GM21576 (cell line): ENCODE data around the gene MPPED1.

ENCODE experiments used
- ATAC-seq: cut with Tn5 transposase; IDR thresholded peaks from one replicate; pipeline ENCODE4 v1.9.1; 2021; ENCODE audit warnings: mild to moderate bottlenecking, moderate library complexity; ENCODE audit not compliant: unreplicated experiment

Gene MPPED1

GRCh38 chr22:43514476-43515157 is 102.8 kb downstream of the MPPED1 start:
- no peak for ATAC-seq

- no peak for ATAC-seq
Observed at GRCh38 chr22:43515411-43515810, 103.6 kb downstream of the MPPED1 start.

DNA sequence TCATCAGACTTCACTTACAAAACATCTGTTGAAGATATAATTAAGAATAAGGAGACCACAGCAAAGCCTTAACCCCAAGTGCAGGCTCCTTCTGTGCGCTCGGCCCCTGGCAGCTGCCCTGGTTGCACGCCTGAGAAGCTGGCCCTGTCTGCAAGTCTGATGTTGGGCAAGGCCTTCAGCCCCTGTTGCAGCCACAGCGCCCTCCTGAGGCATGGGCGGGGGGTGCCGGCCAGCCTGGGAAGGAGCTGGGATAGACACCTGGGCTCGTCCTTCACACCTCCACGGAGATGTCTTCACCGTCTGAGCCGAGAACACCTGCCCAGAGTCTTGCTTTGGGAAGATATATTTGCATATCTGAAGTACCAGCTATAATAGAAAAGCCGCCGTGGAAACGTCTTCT is 104.1 kb downstream of the MPPED1 start:
- no peak for ATAC-seq

GRCh38 chr22:43516386-43516785 is 104.6 kb downstream of the MPPED1 start:
- no peak for ATAC-seq

DNA sequence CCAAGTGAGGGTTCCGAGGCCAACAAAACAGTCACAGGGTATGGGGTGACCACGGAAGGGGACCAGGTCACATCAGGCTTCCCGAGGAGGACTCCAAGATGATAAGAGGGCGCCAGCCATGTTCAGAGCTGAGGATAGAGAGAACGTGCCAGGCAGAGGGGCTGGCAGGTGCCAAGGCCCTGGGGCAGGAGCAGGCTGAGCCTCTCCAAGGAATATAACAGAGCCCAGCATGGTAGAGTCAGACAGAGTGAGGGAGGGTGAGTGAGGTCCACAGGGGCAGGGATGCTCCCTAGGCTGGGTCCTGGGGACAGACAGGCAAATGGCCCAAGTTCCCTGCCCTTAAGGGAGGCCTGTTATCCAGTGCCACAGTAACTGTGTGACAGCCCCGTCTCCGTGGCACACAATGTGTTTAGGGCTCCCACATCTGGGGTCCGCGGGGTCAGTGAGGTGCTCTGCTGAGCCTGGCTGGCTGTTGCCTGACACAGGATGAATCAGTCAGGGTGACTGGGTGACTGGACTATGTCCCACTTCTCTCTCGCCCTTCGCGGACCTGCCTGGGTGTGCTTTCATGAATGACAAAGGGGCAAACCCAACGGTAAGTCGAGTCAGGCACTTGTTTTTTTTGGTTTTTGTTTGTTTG is 105.3 kb downstream of the MPPED1 start:
- no peak for ATAC-seq

- no peak for ATAC-seq
Observed at GRCh38 chr22:43520632-43521039, 108.8 kb downstream of the MPPED1 start.

DNA sequence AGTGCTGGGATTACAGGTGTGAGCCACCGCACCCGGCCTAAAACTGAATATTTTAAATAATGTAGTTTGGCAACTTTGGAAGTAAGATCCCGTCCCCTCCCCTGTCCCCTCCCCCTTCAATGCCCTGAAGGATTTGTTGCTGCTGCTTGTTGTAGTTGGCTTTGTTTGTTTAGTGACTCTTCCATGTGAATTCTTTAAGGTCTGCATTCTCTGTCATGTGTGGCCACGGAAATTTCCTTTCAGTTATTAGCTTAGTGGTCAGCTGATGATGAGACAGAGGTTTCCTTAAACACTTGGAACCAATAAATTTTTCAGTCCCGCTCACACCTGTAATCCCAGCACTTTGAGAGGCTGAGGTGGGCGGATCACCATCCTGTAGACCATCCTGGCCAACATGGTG is 109.9 kb downstream of the MPPED1 start:
- no peak for ATAC-seq

DNA sequence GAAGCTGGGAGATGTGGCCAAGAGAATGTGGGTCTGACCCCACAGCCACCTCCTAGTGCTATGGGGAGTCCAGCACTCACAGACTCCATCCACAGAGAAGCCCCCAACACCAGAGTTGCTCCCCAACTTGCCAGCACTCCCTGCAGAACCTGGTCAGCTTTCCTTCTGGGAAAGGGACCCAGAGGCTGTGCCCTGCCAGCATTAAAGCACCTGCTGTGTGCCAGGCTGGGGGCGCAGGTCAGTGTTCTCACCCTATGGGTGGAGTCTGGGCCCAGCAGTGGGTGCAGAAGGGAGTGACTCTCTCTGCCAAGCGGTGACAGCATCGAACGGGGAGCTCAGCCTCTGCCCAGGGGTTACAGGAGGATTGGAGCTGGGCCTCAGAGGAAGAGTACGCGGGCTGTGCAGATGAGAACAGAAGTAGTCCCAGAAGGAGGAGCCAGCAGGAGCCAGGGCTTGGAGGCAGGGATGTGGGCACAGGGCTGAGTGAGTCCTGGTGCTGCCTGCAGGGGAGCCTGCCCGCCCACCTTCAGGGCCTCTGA is 114.4 kb downstream of the MPPED1 start:
- ATAC-seq = no peak

DNA sequence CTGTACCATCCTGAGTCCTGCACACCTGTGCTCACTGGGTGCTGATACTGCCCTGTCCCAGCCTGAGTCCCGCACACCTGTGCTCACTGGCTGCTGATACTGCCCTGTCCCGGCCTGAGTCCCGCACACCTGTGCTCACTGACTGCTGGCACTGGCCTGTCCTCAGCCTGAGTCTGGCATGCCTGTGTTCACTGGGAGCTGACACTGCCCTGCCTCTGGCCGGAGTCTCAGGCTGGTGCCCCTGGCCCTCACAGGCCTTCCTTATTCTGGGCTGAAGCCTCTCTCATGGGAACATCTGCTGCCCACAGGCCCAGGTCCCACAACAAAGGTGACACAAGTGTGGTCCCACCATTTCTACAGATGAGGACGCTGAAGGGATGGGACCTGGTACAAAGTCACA is 115.1 kb downstream of the MPPED1 start:
- no peak for ATAC-seq

GRCh38 chr22:43528601-43529360 is 117.0 kb downstream of the MPPED1 start:
- no peak for ATAC-seq

DNA sequence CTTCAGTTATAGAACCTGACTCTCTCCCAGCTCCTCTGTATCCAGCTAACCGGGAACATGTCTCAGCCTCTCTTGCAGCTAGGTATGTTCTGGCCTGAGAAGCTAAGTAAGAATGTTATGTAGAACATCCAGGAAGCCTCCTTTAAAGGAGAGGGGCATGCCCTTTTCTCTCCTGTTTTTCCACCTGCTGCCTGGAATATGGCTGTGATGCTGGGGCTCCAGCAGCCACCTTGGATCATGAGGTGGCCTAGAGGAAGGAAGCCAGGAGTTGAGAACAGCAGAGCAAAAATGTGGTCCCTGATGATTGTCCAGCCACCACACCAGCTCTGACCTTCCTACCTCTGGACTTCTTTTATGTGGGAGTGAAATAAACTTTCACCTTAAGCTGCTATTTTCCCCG is 117.6 kb downstream of the MPPED1 start:
- no peak for ATAC-seq

- ATAC-seq = no peak
Observed at GRCh38 chr22:43529934-43530333, 118.1 kb downstream of the MPPED1 start.

DNA sequence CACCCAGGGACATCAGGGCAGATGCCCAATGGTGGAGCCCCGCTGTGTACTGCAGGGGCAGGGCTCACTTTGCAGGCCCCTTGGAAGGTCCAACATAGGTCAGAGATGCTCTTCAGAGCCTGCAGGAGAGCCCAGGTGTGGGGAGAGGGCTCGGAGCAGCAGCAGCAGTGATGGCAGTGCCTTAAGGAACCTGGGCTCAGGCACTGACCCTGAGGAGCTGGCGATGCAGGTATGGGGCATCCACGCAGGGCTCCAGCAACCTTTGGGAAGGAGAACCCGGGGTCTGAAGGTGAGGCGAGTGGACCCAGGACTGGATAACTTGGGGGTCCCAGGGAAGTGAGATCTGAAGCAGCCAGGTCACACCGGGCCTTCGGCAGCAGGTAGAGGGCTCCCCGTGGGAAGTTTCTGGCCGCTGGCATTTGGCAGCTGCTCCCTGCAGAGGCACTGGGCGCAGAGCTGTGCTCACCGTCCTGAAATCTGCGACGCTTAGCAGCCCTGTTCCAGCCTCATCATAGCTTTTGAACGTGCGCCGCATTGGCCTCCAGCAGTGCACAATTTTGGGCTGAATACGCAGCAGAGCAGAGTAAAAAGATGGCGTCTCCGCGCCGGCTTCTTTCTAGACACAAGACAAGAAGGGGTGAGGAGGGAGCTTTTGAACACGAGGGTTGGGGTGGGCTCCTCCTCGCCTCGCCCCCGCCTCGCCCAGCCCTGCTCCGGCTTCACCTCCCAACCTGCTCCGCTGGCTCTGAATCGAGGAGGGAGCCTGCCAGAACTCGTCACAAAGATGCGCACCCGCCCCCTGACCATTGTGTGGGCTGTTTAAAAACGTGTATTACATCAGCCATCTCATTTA is 118.8 kb downstream of the MPPED1 start:
- no peak for ATAC-seq

DNA sequence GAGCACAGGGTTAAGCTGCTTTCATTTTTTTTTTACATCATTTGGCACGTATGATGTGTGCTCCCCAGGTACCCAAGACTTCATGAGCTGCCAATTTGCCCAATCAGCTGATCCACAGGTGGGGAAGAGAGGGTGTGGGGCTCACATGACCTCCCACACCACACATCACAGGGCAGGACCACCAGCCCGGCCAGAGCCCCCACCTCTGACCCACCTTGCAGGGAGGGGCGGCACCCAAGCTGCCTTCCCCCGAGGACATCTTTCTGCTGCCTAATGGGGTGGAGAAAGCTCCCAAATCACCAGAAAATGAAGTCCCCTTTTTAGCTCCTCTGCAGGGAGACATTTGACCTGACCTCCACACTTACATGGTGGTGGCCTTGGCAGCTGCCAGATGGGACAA is 119.8 kb downstream of the MPPED1 start:
- ATAC-seq = no peak

GRCh38 chr22:43532301-43533155 is 120.7 kb downstream of the MPPED1 start:
- ATAC-seq = no peak

GRCh38 chr22:43533156-43533530 is 121.3 kb downstream of the MPPED1 start:
- no peak for ATAC-seq

DNA sequence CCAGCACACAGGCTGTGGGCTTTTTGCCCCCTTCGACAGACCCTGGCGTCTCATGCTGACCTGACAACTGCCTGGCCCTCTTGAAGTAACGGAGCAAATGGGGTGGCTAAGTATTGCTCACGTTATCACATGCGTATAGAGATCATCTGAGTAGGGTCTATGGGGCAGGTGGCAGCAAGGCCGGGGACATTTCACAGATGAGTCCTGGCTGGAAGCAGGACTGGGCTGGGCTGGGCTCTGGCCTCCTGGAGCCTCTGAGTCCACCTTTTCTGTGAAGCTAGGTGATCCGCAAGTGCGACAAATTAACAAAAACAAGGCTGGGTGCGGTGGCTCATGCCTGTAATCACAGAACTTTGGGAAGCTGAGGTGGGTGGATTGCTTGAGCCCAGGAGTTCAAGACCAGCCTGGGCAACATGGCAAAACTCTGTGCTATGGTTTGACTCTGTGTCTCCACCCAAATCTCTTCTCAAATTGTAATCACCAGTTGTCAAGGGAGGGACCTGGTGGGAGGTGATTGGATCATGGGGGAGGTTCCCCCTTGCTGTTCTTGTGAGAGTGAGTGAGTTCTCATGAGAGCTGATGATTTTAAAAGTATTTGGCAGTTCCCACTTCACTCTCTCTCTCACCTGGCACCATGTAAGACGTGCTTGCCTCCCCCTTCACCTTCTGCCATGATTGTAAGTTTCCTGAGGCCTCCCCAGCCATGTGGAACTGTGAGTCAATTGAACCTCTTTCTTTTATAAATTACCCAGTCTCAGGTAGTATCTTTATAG is 122.0 kb downstream of the MPPED1 start:
- no peak for ATAC-seq

- no peak for ATAC-seq
Observed at GRCh38 chr22:43534916-43535315, 123.1 kb downstream of the MPPED1 start.

DNA sequence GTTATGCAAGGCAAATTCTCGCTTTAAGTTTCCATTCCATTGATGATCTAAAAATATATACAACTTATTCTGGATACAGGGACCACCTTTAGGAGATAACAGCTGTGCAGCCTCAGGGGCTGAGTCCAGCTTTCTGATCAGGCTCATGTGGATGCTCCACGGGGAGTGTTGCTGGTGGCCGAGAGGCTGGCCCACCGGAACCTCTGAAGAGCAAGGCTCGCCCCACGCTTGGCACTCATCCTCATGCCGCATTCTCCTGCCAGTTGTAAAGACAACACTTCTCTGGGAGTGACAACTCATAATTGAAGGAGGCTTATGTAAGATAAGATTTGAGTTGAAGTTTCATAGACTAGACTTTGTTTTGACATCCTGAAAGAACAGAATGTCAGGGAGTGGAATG is 123.5 kb downstream of the MPPED1 start:
- ATAC-seq = no peak
